DND-41 (cell line): Measurements from ENCODE around the gene HS3ST3A1.

ENCODE experiments used
- CTCF ChIP-seq: IDR thresholded peaks from 2 replicates; pipeline ENCODE4 v1.5.1; 2012; ENCODE audit warnings: borderline replicate concordance, low read length, moderate library complexity, mild to moderate bottlenecking; ENCODE audit not compliant: poor library complexity, severe bottlenecking; ENCODE audit errors: extremely low read depth
- EZH2 ChIP-seq: IDR thresholded peaks from 3 replicates; pipeline ENCODE4 v1.6.1; 2012; ENCODE audit warnings: borderline replicate concordance, low read depth, mild to moderate bottlenecking, moderate library complexity, low read length, inconsistent platforms; ENCODE audit not compliant: severe bottlenecking

- TF ChIP-seq CTCF (no peak), EZH2 (no peak)
These were observed 48.5 kb upstream of the HS3ST3A1 start for GRCh38 chr17:13650096-13650675.
